AG09309 (cell line): ENCODE results near the gene SLC9A7.

ENCODE experiments used
- DNase-seq: peaks from one replicate; pipeline ENCODE4 v3.0.0-alpha.2; 2010; ENCODE audit warnings: low read depth
- H3K4me3 ChIP-seq: 2 replicates; pipeline ENCODE4 v1.5.1; 2011; ENCODE audit warnings: mild to moderate bottlenecking, low read depth, low read length, moderate library complexity; ENCODE audit not compliant: control insufficient read depth
- TF ChIP-seq, protein P1 (sequence below): IDR thresholded peaks from 2 replicates; pipeline ENCODE4 v1.5.1; 2011; ENCODE audit warnings: mild to moderate bottlenecking, low read depth, low read length, inconsistent platforms; ENCODE audit not compliant: insufficient read depth, control insufficient read depth; ENCODE audit errors: missing control alignments

The SLC9A7 gene

GRCh38 chrX:46582966-46583365 is 176.0 kb downstream of the SLC9A7 start:
- TF ChIP-seq, protein P1, sequence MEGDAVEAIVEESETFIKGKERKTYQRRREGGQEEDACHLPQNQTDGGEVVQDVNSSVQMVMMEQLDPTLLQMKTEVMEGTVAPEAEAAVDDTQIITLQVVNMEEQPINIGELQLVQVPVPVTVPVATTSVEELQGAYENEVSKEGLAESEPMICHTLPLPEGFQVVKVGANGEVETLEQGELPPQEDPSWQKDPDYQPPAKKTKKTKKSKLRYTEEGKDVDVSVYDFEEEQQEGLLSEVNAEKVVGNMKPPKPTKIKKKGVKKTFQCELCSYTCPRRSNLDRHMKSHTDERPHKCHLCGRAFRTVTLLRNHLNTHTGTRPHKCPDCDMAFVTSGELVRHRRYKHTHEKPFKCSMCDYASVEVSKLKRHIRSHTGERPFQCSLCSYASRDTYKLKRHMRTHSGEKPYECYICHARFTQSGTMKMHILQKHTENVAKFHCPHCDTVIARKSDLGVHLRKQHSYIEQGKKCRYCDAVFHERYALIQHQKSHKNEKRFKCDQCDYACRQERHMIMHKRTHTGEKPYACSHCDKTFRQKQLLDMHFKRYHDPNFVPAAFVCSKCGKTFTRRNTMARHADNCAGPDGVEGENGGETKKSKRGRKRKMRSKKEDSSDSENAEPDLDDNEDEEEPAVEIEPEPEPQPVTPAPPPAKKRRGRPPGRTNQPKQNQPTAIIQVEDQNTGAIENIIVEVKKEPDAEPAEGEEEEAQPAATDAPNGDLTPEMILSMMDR = no peak
- no peak overlapping the region for H3K4me3 ChIP-seq
- DNase-seq = peak; percentile 64

- no peak overlapping the region for H3K4me3 ChIP-seq
- no peak for DNase-seq
- TF ChIP-seq, protein P1 = no peak
Measured at GRCh38 chrX:46582325-46582724, 176.6 kb downstream of the SLC9A7 start.

GRCh38 chrX:46580613-46581012 is 178.3 kb downstream of the SLC9A7 start:
- H3K4me3 ChIP-seq = no peak overlapping the region
- DNase-seq = no peak
- TF ChIP-seq, protein P1 = no peak

- no peak overlapping the region for H3K4me3 ChIP-seq
- no peak for DNase-seq
- TF ChIP-seq, protein P1 = no peak
Measured at GRCh38 chrX:46579250-46579649, 179.7 kb downstream of the SLC9A7 start.

- TF ChIP-seq, protein P1 = no peak
- H3K4me3 ChIP-seq = no peak overlapping the region
- no peak for DNase-seq
Measured at GRCh38 chrX:46577221-46578005, 181.5 kb downstream of the SLC9A7 start.

DNA sequence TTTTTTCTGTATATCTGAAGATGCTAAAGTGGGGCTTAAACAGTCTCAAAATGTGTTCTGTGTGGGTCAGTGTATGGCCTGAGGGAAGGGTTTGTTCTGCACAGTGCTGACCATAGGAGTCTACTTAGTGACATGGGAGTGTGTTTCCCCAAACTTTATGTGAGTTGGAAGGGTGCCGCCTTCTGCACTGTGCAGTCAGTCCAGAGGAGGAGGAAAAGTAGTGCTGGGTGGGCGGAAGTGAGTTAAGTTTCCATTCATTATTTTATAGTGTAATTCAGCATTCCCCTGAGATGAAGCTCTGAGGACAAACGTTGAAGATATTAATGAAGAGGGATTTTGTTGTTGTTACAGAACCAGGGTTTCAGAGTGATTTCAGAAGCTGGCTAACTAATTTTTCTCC is 182.5 kb downstream of the SLC9A7 start:
- H3K4me3 ChIP-seq = no peak overlapping the region
- no peak for DNase-seq
- TF ChIP-seq, protein P1 = no peak
